KBM-7 (cell line): ENCODE data around the gene KRT9.
"Not testable (repeated sequence)": the region's sequence is repeated elsewhere in the genome, so short reads cannot be mapped to it uniquely, and the experiment has no call there.

Experiments
- DNase-seq: peaks from one replicate; pipeline ENCODE4 v3.0.0-alpha.2; 2015
- in situ Hi-C: fragments of 300-500 bp; cut with MboI; formaldehyde crosslinking; loops from 2 replicates; pipeline ENCODE4 v1.14.3; 2020; ENCODE audit warnings: low sequenced_read_pairs, low pct_unique_long_range_greater_than_20kb, mixed read lengths

The KRT9 gene

DNA sequence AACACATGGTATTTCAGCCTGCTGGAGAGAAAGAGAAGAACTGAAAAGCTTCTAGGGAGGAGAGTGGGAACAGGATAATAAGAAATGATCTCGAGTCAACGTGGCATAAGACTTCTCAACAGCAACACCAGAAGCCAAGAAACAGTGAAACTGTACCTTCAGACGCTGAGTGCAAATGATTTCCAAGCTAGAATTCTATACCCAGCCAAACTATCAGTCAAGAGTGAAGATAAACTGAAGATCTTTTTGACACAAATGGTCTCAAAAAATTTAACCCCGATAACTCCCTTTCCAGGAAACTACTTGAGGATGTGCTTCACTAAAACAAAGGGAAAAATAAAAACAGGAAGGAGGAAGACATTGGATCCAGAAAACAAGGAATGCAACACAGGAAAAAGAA lies 35.1 kb upstream of the KRT9 start:
- in situ Hi-C loops, result not testable (repeated sequence)

DNA sequence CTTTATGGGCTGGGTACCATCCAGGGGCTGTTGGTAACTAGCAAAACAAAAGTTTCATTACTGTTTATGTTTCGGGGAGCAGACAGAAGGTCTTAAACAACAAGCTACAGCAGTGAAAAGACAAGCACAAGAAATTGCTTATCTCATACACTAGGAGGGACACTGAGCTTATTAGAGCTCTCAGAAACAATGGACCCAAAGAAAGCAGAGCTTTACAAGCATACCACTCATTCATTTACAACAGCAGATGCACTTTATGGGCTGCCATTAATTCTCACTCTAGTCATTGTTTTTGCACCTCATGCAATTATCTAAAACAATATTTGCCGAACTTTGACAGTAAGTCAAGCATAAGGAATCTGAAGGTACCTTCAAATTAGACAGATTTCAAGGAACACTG lies 30.7 kb upstream of the KRT9 start:
- DNase-seq, result no peak

More for the DNA sequence above, 35.1 kb upstream of the KRT9 start:
- not testable (repeated sequence) for DNase-seq

GRCh38 chr17:41600318-41600717 lies 28.5 kb upstream of the KRT9 start:
- in situ Hi-C loops, result no loop called here
- no peak for DNase-seq

More for the DNA sequence above, 30.7 kb upstream of the KRT9 start:
- in situ Hi-C loops, result no loop called here

GRCh38 chr17:41599680-41600079 lies 27.8 kb upstream of the KRT9 start:
- DNase-seq, result no peak
- in situ Hi-C loops, result no loop called here

DNA sequence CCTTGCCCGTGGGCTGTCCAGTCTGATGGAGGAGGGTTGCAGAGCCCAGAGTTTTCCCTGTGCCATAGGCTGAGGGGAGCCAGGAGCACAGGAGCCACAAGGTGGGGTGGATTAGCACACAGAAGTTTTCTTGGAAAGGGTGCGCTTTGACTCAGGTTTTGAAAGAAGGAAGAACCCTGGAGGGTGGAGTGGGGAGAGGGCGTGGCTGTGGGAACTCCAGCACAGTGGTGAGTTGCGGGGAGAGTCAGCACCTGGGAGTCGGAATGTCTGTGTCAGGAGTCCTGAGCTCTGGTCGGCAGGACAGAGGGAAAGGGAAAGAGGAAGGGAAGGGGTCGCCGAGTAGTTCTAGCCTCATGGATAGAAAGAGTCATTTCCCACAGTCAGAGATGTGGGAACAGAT lies 23.7 kb upstream of the KRT9 start:
- in situ Hi-C loops, result no loop called here
- DNase-seq, result no peak

- in situ Hi-C loops, result no loop called here
- DNase-seq, result no peak
Measured at GRCh38 chr17:41594363-41594915, 22.6 kb upstream of the KRT9 start.

DNA sequence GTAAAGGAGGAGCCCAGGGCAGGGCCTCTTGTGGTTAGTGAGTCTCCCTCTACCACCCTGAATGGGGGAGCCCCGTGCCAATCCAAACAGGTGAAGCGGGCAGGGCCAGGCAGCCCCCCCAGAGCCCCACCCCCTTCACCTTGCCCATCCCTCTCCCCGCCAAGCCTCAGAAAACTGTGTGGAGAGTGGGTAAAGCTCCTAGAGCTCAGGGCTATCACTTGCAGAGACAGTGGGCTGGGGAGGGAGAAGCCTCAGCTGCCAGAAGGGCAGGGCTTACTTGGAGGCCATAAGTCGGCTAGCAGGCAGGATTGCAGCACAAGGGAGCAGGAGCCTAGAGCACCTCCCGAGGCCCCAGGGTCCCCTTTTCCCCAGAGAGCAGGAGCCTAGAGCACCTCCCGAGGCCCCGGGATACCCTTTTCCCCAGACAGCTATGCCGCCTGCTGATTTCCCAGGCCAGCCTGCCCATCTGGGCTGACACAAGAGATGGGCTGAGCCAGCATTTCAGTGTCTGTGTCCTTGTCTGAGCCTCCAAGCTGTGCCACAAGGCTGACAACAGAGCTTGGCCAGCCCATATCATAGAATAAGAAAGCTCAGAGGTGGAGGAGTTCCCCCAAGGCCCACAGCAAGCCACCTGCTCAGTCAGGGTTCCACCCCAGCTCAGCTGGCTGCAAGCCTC lies 21.6 kb upstream of the KRT9 start:
- no peak for DNase-seq
- in situ Hi-C loops, result no loop called here

- in situ Hi-C loops, result no loop called here
- no peak for DNase-seq
Measured at GRCh38 chr17:41592601-41593305, 20.9 kb upstream of the KRT9 start.

- in situ Hi-C loops, result no loop called here
- no peak for DNase-seq
Measured at GRCh38 chr17:41589301-41589700, 17.4 kb upstream of the KRT9 start.

DNA sequence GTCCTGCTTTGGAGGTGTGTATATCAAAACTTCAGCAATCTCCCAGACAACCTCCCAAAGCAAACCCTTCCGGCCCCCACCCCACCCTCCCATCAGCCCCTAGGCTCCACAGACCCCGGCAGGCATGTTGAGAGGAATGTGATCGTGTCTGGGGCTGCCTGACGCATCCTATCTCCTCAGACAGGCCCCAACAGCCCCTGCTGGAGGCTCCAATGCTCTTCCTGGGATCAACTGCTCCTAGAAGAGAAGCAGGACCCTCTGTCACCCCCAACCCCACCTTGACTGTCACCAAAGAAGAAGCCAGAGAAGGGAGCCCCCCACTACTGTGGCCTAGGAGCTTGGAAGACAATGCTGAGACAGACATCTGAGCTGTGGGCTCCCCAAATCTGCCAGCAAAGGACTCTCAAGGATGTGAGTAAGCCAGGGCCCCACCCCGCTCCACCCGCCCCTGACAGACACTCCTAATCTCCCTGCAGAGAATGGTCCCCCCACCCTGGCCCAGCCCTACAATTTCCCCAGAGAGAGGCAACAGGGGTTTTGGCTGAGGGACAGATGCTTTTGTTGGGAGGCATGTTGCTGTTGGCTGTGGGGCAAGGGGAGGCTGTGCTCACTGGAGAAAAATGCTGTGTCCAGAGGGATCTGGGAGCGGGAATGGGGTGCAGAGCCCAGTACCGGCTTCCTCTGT lies 16.4 kb upstream of the KRT9 start:
- in situ Hi-C loops, result no loop called here
- no peak for DNase-seq

DNA sequence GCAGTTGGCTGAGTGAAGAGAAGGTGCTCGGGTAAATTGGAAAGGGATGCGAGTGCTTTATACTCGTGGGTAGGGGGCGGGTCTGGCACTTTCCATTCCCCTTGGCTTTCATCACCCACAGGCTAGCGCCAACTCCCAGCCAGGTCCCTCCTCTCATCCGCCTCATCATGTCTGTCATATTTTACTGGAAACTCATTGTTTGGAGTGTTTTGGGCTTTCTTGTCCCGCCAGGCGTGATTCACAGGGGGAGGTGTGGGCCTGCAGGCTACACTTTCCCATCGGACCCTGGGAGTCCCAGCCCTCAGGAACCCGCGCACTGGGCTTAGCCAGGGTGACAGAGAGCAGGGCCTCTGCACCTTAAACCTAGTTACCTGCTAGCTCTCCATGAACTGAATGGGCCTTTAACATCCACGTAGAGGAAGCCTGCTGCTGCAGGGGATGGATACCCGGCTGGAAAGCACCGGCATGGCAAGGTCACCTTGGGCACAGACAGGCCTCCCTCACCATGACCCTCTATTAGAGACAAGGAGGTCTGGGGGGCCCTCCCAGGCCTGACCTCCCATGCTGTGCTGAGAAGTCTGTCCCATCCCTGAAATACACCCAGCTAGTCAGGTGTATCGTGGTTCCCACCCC lies 15.1 kb upstream of the KRT9 start, which contains the start of gene KRT14:
KRT14 (minus strand) TSS at position 33 of the 633 bp plus-strand sequence. CDS start 61 bp downstream, outside the sequence.
- in situ Hi-C loops, result no loop called here
- no peak for DNase-seq

DNA sequence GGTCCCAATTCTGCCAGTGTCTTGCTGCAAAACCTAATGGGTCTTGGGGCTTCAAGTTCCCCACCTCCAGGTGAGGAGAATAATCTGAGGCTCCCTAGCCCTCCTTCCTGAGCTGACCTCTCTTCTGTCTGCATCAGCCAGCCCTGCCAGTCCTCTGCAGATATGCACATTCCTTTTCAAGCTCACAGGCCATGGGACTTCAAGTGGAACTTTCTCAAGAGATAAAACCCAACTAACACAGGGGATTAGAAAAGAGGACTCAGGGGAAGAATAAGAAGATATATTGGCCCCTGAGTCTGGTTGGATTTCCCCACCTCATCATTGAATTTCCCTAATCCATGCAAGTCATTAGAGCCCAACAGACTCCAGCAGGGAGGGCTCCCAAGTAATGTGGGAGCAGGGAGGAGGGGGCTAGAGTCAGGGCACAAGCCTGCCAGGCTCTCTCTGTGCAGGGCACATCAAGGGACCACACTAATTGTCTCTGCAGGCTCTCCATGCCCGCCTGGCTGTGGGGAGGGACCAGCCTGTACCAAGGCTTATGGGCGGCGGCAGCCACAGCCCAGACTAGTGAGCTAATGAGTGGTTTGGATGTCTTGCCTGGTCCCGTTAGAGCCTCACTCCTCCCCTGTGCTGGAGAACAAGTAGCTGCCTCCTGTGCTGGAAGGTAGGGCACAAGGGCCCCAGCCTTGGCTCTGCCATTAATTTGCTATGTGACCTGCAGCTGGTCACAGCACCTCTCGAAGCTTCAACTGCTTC lies 13.6 kb upstream of the KRT9 start:
- in situ Hi-C loops, result no loop called here
- no peak for DNase-seq

GRCh38 chr17:41584331-41584927 lies 12.6 kb upstream of the KRT9 start:
- in situ Hi-C loops, DNase-seq: not testable (repeated sequence)

- in situ Hi-C loops, result no loop called here
- no peak for DNase-seq
Measured at GRCh38 chr17:41583137-41584127, 11.6 kb upstream of the KRT9 start.

DNA sequence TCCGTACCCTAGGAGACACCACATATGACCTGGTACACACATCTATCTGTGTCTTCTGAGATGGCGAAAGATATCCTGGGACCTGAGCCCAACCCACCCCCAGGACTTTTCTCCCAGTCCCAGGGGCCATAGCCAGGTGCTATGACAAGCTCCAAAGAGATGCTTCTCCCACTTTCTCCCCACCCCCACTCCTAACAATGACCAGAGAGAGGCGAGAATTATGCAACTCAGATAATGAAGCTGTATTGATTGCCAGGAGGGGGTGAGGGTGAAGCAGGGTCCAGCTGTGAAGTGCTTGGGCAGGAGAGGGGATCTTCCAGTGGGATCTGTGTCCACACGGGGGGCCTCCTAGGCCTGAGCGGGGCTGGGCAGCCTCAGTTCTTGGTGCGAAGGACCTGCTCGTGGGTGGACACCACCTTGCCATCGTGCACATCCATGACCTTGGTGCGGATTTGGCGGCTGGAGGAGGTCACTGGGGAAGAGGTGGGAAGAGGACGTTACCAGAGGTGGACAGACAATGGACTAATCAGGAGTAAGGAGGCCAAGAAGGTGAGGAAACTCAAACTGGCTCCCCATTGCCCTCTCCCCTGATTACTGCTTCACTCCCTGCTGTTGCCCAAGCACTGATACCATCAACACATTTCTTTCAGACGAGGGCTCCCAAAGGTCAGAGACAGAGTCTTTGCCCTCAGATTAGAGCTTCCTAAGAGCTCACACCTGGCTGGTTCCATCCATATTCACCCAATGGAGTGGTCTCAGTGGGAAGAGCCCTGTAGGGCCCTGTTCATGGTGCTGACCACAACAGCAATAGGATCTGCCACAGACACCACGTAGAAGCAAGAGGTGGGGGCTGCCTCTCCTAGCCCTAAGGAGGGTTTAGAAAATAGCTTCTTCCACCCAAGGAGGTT lies 10.5 kb upstream of the KRT9 start:
- in situ Hi-C loops, DNase-seq: not testable (repeated sequence)

DNA sequence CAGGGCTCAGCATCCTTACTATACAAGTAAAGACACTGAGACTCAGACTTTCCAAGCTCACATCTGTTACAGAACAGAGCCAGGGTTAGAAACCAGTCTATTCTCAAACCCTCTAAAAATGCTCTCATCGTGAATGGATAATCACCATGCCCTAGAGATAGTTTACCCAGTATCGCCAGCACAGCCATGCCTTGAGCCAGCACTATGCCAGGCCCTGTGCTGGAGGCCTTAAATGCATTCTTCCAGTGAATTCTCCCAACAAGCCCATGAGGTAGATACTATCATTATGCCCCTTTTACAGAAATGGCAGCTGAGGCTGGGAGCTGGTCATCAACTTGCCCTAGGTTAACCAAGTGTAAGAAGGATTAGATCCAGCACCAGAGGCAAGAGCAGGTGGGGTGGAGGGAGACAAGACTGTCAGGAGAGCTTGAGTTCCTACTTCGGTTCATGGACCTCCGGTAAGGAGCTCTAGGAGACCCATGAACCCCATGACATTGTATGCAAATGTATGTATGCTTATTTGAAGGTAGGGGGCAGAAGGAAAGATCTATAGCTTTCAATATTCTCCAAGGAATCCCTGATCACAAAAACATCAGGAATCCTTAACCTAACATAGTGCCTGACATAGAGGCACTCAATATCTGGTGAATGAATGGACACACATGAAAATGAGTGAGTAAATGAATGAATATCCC lies 9.7 kb upstream of the KRT9 start:
- DNase-seq, result no peak

More for the DNA sequence above, 9.7 kb upstream of the KRT9 start:
- in situ Hi-C loops, result no loop called here
